Stomach (tissue), 9 donors: Measurements from ENCODE around the gene RPS28. TPM values are rescaled to one million over a fixed set of nuclear protein-coding genes. Genes with fewer than 3 reads are reported as not detected.

Experiments
- DNase-seq, 2 donors: peaks; one replicate each; pipeline versions ENCODE4 v3.0.0 to v3.0.0-alpha.2; 2013 to 2019
- H3K27ac ChIP-seq, 5 donors: fragments of 200-600 bp in 4 of 5; sonication (generic) in 4 of 5; one replicate each; pipeline ENCODE4 v1.5.1; 2013 to 2019; ENCODE audit warnings: mild to moderate bottlenecking in 1 of 5, moderate library complexity in 1 of 5
- H3K27me3 ChIP-seq, 3 donors: fragments of 200-600 bp; sonication (generic); one replicate each; pipeline ENCODE4 v1.5.1; 2017 to 2019; ENCODE audit warnings: mixed run types in 1 of 3
- H3K36me3 ChIP-seq, 4 donors: fragments of 200-600 bp; sonication (generic); 1 replicate in 3 of 4; 2 replicates in 1 of 4; pipeline ENCODE4 v1.5.1; 2016 to 2019
- H3K4me1 ChIP-seq, 4 donors: fragments of 200-600 bp; sonication (generic); one replicate each; pipeline ENCODE4 v1.5.1; 2016 to 2019
- H3K4me3 ChIP-seq, 4 donors: fragments of 200-600 bp; sonication (generic) in 3 of 4; one replicate each; pipeline ENCODE4 v1.5.1; 2016 to 2019; ENCODE audit warnings: mild to moderate bottlenecking in 1 of 4
- H3K9me3 ChIP-seq, 4 donors: fragments of 200-600 bp; sonication (generic); one replicate each; pipeline ENCODE4 v1.5.1; 2016 to 2019
- CTCF ChIP-seq, 7 experiments: fragments of 450-650 bp in 4 of 7; fragments of 200-600 bp in 3 of 7; sonication (generic) in 3 of 7; IDR thresholded peaks; one replicate each; pipeline ENCODE4 v1.5.1; 2016 to 2019; ENCODE audit warnings: antibody characterized with exemption in 7 of 7, control low read depth in 2 of 7, mild to moderate bottlenecking in 1 of 7
- EP300 ChIP-seq: sonication (generic); formaldehyde crosslinking; IDR thresholded peaks from one replicate; pipeline ENCODE4 v1.6.1; 2017; ENCODE audit warnings: antibody characterized with exemption
- POLR2A ChIP-seq, 4 donors: fragments of 450-650 bp; IDR thresholded peaks; one replicate each; pipeline ENCODE4 v1.6.1; 2016; ENCODE audit warnings: antibody characterized with exemption in 4 of 4, control low read depth in 2 of 4, mild to moderate bottlenecking in 1 of 4, moderate library complexity in 1 of 4
- POLR2AphosphoS5 ChIP-seq, 3 donors: sonication (generic); formaldehyde crosslinking; IDR thresholded peaks; one replicate each; pipeline ENCODE4 v1.6.1; 2016; ENCODE audit warnings: antibody characterized with exemption in 3 of 3
- WGBS, 5 donors: extraction: QIAGEN DNeasy Blood & Tissue Kit in 3 of 5; methylation state at CpG; one replicate each; pipeline versions ENCODE4 v1.1.5 to v1.1.7; 2013 to 2018; 5-methylcytosine and 5-hydroxymethylcytosine counted together
- intact Hi-C: fragments of 100-400 bp; cut with DNase I; formaldehyde crosslinking; loops from one replicate; pipeline ENCODE4 v1.15.1; 2023; ENCODE audit warnings: low total_unique reads
- polyA plus RNA-seq, 3 donors: library from polyadenylated mRNA; stranded (reverse); fragments of 200-250 nt; gene quantifications; one replicate each; pipeline ENCODE4 v1.2.3, GENCODE V29; 2013
- total RNA-seq, 5 donors: library from RNA; depleted of rRNA; stranded (reverse); fragments of >200 nt; gene quantifications; one replicate each; pipeline versions ENCODE4 v1.1.0 to v1.2.3, GENCODE V29; 2014 to 2016
- donor health status: healthy with polysubstance abuse.
- donor health status: Bipolar disorder and iron deficiency.
- donor health status: healthy.

Gene RPS28
- total and polyA plus RNA-seq, 8 donors, result 335 to 2,088 (median 820) TPM

GRCh38 chr19:8323781-8324185, 2.5 kb downstream of the RPS28 start:
- no peak for DNase-seq
- intact Hi-C loops, result no loop called here
- TF ChIP-seq EP300 (no peak), CTCF (IDR thresholded peaks at IDR 0.05) (no peak), POLR2AphosphoS5 (IDR thresholded peaks at IDR 0.05) (no peak), POLR2A (IDR thresholded peaks at IDR 0.05) (no peak)
- WGBS, 5 donors, result 80 to 98% (median 95%) methylated on average over 1 of the region's 1 CpG; no CpG with 5 or more reads in 1 of the 5 donors
- Histone ChIP-seq H3K27ac (no peak overlapping the region), H3K4me1 (peaks cover 20 to 51% (median 32%) of the 10 kb centered on the region in 4 donors), H3K36me3 (peaks cover 15 to 24% (median 22%) of the 10 kb centered on the region in 4 donors), H3K27me3 (no peaks in the 10 kb centered on the region), H3K4me3 (peak overlapping the region in 1 of 4 donors; percentile 82), H3K9me3 (no peaks in the 10 kb centered on the region)

DNA sequence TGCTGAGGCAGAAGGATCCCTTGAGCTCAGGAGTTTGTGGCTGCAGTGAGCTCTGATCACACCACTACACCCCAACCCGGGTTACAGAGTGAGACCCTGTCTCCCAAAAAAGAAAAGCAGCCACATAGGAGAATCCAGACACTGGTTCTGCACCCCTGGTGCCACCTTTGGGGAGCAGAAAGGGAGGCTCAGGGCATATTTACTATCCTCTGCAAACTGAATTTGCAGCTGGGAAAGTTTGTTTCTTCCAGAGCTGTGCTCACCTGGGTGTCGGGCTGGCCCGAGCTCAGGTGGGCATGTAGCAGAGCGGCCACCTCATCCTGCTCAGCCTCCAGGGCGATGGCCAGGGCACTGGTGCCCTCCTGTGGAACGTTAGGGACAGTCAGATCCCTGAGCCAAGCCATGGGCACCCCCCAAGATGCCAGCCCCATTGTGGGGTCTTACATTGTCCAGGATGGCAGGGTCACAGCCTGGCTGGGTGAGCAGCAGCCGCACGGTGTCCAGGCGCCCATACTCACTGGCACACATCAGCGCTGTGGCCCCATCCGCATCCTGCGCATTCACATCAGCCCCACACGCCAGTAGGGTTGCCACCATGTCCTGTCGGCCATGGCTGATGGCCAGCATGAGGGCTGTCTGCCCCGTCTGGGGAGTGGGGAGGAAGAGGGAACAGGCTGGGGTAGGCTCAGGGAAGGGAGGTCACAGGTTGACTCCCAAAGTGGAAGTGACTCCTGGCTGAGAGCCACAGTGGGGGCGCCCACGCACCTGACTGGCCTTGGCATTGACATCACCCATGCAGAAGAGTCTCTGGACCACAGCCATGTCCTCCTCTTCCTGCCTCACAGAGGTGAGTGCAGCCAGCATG, 3.1 kb downstream of the RPS28 start:
- intact Hi-C loops, result no loop called here
- WGBS, 5 donors, result 70 to 93% (median 73%) methylated on average over 3 to 17 of the region's 17 CpGs
- TF ChIP-seq EP300 (no peak), POLR2AphosphoS5 (IDR thresholded peaks at IDR 0.05) (peak in 1 of 3 donors; percentile 49)
- no peak for DNase-seq
- peaks cover 15 to 24% (median 22%) of the 10 kb centered on the region in 4 donors for H3K36me3 ChIP-seq
- no peak overlapping the region for H3K4me3 ChIP-seq
- no peaks in the 10 kb centered on the region for H3K9me3 ChIP-seq
- no peaks in the 10 kb centered on the region for H3K27me3 ChIP-seq
- no peak overlapping the region for H3K27ac ChIP-seq
- H3K4me1 ChIP-seq, result peaks cover 20 to 44% (median 32%) of the 10 kb centered on the region in 4 donors

DNA sequence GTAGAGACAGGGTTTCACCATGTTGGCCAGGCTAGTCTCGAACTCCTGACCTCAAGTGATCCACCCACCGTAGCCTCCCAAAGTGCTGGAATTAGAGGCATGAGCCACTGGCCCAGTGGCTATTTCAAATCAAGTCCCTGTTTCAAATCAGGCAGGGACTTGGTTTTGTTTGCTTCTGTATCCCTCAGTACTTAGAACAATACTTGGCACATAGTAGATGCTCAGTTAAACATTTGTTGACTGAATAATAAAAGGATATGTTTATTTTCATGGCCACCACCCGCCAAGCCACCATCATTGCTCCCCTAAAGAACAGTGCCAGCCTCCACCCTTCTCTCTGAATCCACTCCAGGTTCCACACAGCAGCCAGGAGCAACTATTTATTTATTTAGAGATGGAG, 4.2 kb downstream of the RPS28 start:
- TF ChIP-seq POLR2A (IDR thresholded peaks at IDR 0.05) (no peak), CTCF (IDR thresholded peaks at IDR 0.05) (no peak), POLR2AphosphoS5 (IDR thresholded peaks at IDR 0.05) (no peak), EP300 (no peak)
- DNase-seq, result no peak
- intact Hi-C loops, result no loop called here
- no peaks in the 10 kb centered on the region for H3K9me3 ChIP-seq
- H3K27ac ChIP-seq, result no peak overlapping the region
- 83 to 91% (median 89%) methylated on average over 3 of the region's 3 CpGs for WGBS, 5 donors
- peaks cover 15 to 24% (median 22%) of the 10 kb centered on the region in 4 donors for H3K36me3 ChIP-seq
- H3K27me3 ChIP-seq, result no peaks in the 10 kb centered on the region
- H3K4me3 ChIP-seq, result no peak overlapping the region
- peaks cover 13 to 34% (median 23%) of the 10 kb centered on the region in 4 donors for H3K4me1 ChIP-seq

GRCh38 chr19:8329996-8330395, 8.7 kb downstream of the RPS28 start:
- no peaks in the 10 kb centered on the region for H3K9me3 ChIP-seq
- H3K4me1 ChIP-seq, result peaks cover 20 to 23% (median 22%) of the 10 kb centered on the region in 4 donors
- H3K27me3 ChIP-seq, result peaks cover 23 to 38% (median 24%) of the 10 kb centered on the region in 3 donors
- TF ChIP-seq EP300, result no peak
- TF ChIP-seq CTCF (IDR thresholded peaks at IDR 0.05), result no peak
- TF ChIP-seq POLR2A (IDR thresholded peaks at IDR 0.05), result no peak
- no peak for TF ChIP-seq POLR2AphosphoS5 (IDR thresholded peaks at IDR 0.05)
- no peak for DNase-seq
- intact Hi-C loops, result loop anchor here (5.0 kb wide), 1 partner anchor 182 kb away; the partner anchor contains the start of gene ZNF414
- no peaks in the 10 kb centered on the region for H3K36me3 ChIP-seq
- 56 to 88% (median 79%) methylated on average over 3 of the region's 3 CpGs for WGBS, 5 donors
- no peak overlapping the region for H3K4me3 ChIP-seq
- no peak overlapping the region for H3K27ac ChIP-seq
